Chondrocyte (in vitro differentiated cells): ENCODE measurements around the gene SNED1. TPM values are rescaled to one million over a fixed set of nuclear protein-coding genes. Genes with fewer than 3 reads are reported as not detected.

ENCODE experiments used
- DNase-seq: peaks from one replicate; pipeline ENCODE4 v3.0.0; 2021; ENCODE audit warnings: mixed read lengths, low spot score
- H3K27ac Mint-ChIP-seq: one replicate; pipeline ENCODE4 v1.8.0; 2021; ENCODE audit warnings: mild to moderate bottlenecking, moderate library complexity, mixed read lengths; ENCODE audit not compliant: unreplicated experiment
- H3K27me3 Mint-ChIP-seq: 2 replicates; pipeline ENCODE4 v1.8.0; 2021; ENCODE audit warnings: low read depth, mixed read lengths
- H3K36me3 Mint-ChIP-seq: 2 replicates; pipeline ENCODE4 v1.8.0; 2021; ENCODE audit warnings: low read depth, mixed read lengths
- H3K4me1 Mint-ChIP-seq: 2 replicates; pipeline ENCODE4 v1.8.0; 2021; ENCODE audit warnings: low read depth, mild to moderate bottlenecking, mixed read lengths
- H3K4me3 Mint-ChIP-seq: one replicate; pipeline ENCODE4 v1.8.0; 2021; ENCODE audit warnings: mild to moderate bottlenecking, moderate library complexity, mixed read lengths; ENCODE audit not compliant: unreplicated experiment
- H3K9me3 Mint-ChIP-seq: 2 replicates; pipeline ENCODE4 v1.8.0; 2021; ENCODE audit warnings: low read depth, mixed read lengths
- CTCF ChIP-seq: fragments of 200-600 bp; sonication (generic); IDR thresholded peaks from 2 replicates; pipeline ENCODE4 v1.5.0; 2021; ENCODE audit warnings: antibody characterized with exemption, mild to moderate bottlenecking, moderate library complexity
- total RNA-seq: library from RNA; stranded (reverse); gene quantifications from 3 replicates; pipeline ENCODE4 v1.2.1, GENCODE V29; 2021

The SNED1 gene
- total RNA-seq, 1 donor from 2014 or later, result 1.9 TPM

GRCh38 chr2:241122376-241123002, 124.1 kb downstream of the SNED1 start:
- Mint-ChIP-seq H3K27ac (no peak overlapping the region), H3K36me3 (peaks cover 8% of the 10 kb centered on the region), H3K9me3 (peaks cover 10% of the 10 kb centered on the region), H3K27me3 (no peaks in the 10 kb centered on the region), H3K4me3 (no peak overlapping the region), H3K4me1 (no peaks in the 10 kb centered on the region)
- no peak for TF ChIP-seq CTCF
- no peak for DNase-seq

GRCh38 chr2:241123816-241124536, 125.6 kb downstream of the SNED1 start:
- H3K36me3 Mint-ChIP-seq, result peaks cover 9% of the 10 kb centered on the region
- no peaks in the 10 kb centered on the region for H3K4me1 Mint-ChIP-seq
- H3K27ac Mint-ChIP-seq, result no peak overlapping the region
- peaks cover 10% of the 10 kb centered on the region for H3K9me3 Mint-ChIP-seq
- peak; percentile 79 for DNase-seq
- no peak overlapping the region for H3K4me3 Mint-ChIP-seq
- no peaks in the 10 kb centered on the region for H3K27me3 Mint-ChIP-seq
- TF ChIP-seq CTCF, result no peak

- peaks cover 8% of the 10 kb centered on the region for H3K36me3 Mint-ChIP-seq
- no peaks in the 10 kb centered on the region for H3K27me3 Mint-ChIP-seq
- peak; percentile 42 for DNase-seq
- no peaks in the 10 kb centered on the region for H3K4me1 Mint-ChIP-seq
- H3K27ac Mint-ChIP-seq, result no peak overlapping the region
- no peak overlapping the region for H3K4me3 Mint-ChIP-seq
- peaks cover 10% of the 10 kb centered on the region for H3K9me3 Mint-ChIP-seq
- TF ChIP-seq CTCF, result no peak
Observed at GRCh38 chr2:241125626-241126025, 127.2 kb downstream of the SNED1 start.

GRCh38 chr2:241126201-241126611, 127.8 kb downstream of the SNED1 start:
- Mint-ChIP-seq H3K9me3 (peaks cover 6% of the 10 kb centered on the region), H3K27me3 (no peaks in the 10 kb centered on the region), H3K36me3 (peaks cover 4% of the 10 kb centered on the region), H3K4me1 (no peaks in the 10 kb centered on the region), H3K4me3 (no peak overlapping the region), H3K27ac (no peak overlapping the region)
- peak; percentile 75 for DNase-seq
- no peak for TF ChIP-seq CTCF

GRCh38 chr2:241126771-241127202, 128.4 kb downstream of the SNED1 start:
- no peak overlapping the region for H3K4me3 Mint-ChIP-seq
- H3K27ac Mint-ChIP-seq, result no peak overlapping the region
- H3K27me3 Mint-ChIP-seq, result no peaks in the 10 kb centered on the region
- H3K4me1 Mint-ChIP-seq, result no peaks in the 10 kb centered on the region
- H3K36me3 Mint-ChIP-seq, result peaks cover 1% of the 10 kb centered on the region
- no peak for TF ChIP-seq CTCF
- peaks cover under 1% of the 10 kb centered on the region for H3K9me3 Mint-ChIP-seq
- DNase-seq, result peak; percentile 86
